ENCODE measurements around the gene CPB2.

The CPB2 gene

DNA sequence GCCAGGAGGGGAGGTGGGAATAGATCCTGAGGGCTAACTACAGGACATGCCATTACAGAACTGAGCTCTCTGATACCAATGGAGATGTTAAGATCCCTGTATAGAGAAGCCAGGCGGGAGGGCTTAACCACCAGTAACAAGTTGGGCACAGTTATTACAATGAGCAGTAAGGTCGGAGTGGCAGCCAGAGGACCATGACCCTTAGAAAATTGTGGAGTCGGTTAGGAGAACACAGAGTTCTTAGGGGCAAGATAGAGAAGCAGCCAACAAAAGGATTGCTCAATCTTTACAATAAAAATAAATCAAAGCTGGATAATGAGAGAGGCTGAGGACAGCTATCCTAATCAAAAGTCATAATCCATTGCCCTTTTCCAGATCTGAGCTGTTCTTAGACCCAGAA lies 10.4 kb downstream of the CPB2 start:
- DNase-seq: no peak

DNA sequence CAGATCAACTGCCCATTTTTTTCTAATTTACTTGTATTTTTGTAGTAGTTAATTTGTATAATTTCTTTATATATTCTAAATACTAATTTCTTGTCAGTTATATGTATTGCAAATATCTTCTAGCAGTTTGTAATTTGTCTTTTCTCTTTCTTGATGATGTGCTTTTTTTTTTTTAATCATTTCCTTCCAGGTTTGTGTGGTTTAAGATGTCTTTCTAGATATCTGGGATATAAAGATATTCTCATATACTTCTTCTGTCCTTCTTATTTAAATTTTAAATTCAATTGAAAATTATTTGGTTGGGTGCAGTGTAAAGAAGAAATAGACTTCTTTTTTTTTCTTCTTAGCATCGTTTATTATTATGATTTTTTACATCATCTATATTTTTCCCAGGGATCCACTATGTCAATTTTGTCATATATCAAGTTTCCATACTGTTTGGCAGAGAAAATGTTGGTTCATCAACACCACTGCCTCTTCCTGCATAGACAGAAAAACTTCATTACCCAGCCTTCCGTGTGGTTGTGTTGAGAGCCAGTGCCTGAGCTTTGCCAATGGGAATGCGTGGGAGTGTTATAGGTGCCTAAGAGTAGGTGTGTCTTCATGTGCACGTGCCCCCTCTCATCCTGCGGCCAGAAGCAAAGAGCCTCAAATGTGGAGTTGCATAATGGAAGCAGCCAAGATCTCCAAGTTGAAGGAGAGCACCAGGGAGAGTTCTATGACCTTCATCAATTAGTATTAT lies 15.8 kb downstream of the CPB2 start:
- no peak for DNase-seq

DNA sequence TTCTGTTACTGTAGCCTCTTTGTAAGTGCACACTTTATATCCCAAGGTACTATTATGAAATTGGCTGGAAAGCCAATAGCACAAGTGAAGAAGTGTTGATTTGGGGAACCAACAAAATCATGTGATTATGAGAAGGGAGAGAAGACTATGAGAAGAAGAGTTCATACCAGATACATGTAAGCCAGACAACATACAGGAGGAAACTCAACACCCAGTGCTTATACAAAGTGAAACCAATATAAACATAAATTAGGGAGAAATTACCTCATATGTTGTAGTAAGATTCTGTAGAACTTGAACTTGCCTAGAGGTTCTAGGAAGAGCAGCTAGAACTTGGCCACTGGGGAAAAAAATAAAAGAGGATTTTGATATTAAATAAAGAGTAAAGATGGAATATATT lies 17.4 kb downstream of the CPB2 start:
- DNase-seq: no peak

DNA sequence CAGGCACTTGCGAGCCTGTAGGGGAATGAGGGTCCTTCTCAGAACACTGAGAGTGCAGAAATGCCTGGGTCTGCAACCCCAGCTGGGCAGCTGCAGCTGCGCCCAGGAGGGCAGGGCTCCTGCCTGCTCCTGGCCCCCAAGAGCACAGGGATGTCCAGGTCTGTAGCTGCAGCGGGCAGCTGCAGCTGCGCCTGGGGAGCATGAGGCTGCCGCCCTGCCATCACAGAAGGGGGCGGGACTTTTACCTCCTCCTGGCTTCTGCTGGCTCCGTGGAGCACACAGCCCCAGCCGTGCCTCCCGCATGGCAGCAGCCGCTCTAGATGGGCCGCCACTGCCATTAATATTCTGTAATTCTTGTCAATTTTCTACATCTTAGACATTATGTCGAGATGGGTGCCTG lies 17.8 kb downstream of the CPB2 start:
- no peak for DNase-seq

DNA sequence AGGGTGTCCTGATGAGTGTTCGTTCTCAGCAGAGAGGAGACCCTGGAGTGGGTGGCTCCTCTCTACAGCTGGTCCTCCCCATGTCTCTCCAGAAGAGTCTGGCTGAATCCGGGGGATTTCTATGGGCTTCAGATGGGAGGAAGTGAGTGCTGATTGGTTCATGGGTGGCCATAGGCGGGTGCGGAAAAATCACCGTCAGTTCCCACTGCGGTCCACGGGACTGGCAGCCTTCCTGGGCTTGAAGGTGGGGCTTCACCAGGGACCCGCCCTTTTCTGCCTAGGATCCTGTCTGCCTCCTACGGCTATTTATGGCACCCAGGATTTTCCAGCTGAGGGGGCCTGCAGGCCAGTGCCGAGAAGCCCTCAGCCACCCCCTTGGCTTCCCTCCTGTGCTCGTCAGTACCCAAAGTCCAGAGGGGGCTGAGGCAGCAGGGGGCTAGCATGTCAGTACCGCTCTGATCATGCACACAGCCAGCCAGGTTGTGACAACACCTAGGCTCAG lies 18.4 kb downstream of the CPB2 start:
- DNase-seq: no peak

DNA sequence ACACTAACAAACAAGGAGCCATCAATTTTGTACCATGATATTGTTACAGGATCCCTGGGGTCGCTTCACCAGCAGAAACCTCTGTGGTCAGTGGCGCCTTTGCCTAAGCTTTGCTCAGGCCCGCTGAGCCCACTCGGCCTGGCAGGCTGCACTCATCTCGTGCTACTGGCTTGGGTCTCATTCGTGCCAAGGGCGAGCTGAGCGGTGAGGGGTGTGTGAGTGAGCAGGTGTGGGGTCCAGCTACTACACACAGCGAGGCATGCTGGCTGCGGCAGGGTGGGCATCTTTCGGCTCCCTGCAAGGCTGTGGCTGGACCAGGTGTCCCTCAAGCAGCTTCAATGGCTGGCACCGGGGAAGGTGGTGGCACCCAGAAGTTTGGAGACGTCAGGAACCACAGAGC lies 19.1 kb downstream of the CPB2 start:
- no peak for DNase-seq

DNA sequence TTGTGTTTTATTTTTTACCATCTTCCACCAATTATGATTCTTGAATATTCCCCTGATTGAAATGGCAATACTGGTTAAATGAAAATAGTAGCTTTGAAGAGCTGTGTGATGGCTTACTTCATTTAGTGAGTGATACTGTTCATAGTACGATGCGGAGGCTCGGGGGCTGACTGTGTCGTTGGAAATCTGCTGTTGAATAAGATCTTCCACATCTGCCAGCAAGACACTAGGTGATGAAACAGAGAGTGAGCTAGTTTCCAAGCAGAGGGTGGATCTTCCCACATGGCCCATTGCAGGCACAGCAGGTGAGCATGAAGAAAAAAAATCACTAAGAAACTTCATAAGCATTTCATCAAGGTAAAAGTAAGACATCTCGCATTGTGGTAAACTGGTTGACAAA lies 22.5 kb downstream of the CPB2 start:
- DNase-seq: no peak

DNA sequence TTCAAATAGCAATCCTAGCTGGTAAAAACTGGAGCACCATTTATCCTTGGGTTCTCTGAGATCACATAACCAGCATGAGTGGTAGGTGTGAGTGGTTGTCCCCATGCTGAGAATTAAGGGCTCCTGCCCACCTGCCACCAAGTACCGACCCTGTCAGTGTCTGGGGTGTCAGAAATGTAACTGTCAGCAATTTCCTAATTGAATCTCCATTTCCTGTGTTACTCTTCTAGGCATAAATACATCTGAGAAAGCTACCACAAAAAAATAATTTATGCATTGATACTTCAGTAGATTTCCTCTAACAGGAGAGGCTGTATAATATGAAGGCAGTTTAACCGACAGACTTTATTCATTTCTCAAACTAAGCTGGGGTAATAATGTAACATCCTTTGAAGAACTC lies 25.1 kb downstream of the CPB2 start:
- no peak for DNase-seq

DNA sequence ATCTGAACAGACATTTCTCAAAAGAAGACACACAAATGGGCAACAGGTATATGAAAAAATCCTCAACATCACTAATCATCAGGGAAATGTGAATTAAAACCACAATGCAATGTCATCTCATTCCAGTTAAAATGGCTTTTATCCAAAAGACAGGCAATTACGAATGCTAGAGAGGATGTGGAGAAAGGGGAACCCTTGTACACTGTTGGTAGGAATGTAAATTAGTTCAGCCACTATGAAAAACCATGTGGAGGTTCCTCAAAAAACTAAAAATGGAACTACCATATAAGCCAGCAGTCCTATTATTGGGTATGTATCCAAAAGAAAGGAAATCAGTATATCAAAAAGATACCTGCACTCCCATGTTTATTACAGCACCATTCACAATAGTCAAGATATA lies 27.6 kb downstream of the CPB2 start:
- DNase-seq: no peak

DNA sequence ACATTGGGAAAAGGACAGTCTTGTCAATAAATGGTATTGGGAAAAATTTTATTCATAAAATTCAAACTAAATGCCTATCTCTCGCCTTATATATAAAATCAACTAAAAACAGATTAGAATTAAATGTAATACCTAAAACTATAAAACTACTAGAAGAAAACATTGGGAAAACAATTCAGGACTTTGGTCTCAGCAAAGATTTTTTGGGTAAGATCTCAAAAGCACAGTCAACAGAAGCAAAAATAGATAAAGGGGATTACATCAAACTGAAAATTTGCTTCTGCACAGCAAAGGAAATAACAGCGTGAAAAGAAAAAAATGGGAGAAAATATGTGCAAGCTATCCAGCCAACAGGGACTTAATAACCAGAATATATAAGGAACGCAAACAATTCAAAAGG lies 28.0 kb downstream of the CPB2 start:
- no peak for DNase-seq

DNA sequence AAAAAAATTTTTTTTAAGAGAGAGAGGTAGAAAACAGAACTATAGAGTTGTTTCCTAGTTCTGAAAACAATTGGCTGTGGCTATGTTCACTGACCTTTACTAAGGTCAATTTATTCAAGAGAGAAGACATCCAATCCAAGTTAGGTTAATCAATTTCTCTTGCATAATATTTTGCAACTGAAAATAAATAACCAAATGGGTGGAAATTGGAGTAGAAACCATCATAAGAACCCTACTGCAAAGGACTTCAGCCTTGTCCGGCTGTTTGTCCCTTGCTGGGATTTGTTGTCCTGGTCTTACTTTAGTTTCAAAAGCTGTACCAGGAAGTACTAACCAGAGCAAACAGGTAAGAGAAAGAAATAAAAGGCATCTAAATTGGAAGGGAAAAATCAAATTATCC lies 29.0 kb downstream of the CPB2 start:
- DNase-seq: no peak

DNA sequence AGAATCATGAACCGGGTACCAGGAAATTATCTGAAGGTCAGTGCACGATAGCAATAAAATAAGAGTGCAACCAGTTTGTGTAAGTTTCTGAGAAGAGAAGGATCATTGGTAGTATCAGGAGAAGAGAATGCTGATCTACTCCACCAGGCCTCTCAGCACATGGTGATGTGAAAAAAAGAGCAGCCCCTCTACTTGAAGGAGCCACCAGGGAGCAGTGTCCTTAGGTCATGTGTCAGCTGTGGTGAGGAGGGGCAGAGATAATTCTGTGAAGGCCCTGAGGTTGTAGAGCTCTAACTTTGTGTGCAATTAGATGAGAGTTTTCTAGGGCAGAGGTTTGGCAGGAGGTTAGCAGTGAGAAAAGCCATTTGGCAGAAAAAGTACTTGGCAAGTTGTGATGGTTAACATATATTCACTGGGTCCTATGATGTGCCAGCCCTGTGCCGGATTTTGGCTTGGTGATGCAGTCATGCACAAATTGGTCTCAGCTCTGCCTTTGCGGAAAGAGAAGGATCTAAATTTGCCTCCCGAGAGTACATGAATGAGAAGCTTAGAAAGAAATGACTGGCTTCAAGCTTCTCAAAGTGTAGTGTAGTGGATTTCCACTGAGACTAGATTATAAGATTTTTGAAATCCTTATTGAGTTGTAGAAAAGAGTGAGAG lies 33.1 kb downstream of the CPB2 start:
- no peak for DNase-seq

DNA sequence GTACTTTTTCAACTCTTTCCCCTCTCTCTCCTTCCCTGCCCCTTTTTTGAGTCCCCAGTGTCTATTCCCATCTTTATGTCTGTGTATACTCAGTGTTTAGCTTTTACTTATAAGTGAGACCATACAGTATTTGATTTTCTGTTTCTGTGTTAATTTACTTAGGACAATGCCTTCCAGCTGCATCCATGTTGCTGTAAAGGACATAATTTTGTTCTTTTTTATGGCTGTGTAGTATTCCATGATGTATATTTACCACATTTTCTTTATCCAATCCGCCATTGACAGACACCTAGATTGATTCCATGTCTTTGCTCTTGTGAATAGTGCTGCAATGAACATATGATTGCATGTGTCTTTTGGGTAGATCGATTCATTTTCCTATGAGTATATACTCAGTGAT lies 41.5 kb downstream of the CPB2 start:
- no peak for DNase-seq

DNA sequence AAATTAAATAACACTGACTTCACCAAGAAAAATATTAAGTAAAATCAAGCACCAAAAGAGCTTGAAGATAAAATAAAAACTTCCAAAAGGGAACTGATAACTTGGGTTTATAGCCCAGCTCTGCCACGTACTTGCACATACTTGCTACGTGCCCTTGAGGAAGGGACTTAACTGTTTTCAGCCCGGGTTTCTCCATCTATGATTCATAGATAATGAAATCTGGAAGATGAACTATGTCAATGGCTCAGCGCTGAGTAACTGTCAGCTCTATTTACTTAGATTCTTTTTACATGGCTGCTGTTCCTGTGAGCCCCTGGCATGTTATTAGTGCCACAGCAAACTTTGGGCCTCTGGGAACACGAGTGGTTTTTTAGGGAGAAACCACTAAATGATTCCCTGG lies 42.6 kb downstream of the CPB2 start:
- no peak for DNase-seq

DNA sequence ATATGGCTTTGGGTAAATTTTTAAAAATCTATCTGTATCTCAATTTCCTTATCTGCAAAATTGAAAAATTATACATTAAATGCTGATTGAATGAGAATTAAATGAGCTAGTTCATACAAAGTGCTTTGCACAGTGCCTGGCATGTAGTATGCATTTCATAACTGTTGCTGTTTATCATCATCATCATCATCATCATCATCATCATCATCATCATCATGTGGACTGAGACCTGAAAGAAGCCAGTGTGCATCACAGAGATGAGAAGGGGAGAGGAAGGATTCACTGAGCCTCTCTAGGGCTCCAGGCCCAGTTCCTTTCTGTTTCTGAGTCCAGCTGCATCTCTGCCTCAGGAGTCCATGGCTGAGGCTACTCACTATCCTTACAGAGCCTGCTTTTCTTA lies 45.4 kb downstream of the CPB2 start:
- no peak for DNase-seq

DNA sequence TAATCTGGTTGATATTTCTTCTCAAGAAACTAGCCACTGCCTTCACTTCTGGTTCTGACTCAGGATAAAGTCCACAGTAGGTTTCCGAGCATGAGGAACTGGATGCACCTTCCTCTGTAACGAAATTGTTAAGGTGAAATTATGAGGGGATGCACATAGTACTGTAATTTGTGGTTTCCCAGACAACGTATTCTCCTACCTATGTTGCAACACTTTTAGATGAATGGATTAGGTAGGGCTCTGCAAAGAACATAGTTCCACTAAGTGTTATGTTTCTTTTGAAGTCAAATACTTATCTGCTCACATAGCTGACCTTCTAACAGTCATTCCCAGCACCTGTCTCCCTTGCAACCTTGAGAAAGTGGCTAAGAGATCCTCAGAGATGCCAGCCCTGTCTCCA lies 46.6 kb downstream of the CPB2 start:
- no peak for DNase-seq

DNA sequence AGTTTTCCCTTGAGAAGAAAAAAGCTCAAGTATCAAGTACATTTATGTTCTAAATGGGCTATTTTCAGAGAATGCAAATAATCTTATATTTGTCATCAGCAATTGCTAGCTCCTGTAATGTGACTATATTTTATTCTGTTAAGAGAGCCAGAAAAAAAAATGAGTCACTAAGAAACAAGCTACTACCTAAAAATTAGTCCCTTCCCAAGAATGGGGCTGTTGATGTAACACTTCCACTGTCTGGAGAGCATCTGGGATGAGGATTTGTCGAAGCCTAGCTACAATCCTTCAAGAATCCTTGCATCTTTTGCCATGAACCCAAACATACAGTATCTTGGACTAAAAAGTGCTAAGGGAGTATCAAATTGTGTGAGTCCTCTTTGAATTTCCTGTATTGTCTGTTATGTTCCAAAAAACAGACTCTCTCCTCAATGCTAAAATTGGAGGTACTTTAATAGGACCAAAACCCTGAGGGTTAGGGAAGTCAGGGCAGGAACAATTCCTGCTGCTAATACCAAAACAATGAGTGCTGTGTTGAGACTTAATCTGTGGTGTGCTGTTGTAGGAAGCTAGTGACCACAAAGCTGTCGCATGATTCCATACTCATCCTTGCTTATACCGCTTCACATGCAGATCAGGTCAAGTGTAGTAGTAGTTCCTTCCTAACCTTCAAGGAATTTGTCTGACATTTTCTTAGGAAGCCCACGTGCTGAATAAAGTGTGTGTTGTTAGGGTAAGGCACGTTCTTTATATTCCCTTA lies 47.4 kb downstream of the CPB2 start:
- no peak for DNase-seq

DNA sequence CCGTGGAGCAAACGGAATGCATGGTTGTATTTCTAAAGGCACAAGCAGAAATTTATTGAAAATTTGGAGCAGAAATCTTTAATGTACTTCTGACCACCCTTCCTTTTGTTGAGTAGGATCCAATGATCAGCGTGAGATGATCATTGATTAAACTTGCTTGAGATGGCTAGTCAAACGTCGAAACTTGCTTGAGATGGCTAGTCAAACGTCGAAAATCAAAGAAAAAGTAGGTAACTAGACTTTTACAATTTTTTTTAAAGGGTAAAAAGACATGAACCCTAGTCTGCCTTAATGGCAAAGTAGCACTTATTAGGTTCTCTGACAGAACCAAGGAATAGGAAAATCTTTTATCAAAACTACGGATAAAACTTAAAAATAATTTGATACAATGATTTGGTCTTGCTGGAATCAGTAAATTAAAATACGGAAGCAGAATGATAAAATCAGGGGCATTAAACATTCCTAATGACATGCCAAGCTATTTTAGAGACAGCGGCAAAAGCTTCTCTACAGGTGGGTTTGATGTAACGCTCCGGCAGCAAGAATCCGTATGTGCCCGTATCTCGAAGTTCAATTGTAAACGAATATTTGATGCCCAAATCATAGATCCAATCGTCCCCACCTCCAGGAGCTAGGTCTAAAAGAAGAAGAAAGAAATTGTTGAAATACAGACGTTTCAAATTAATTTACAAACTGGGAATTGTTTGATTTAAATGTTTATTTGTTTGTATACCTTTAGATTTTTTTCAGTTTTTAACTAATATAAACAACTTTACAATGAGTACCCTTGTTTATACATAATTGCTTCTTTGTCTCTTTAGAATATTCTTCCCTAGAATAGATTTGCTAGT lies 51.4 kb downstream of the CPB2 start:
- DNase-seq: no peak

DNA sequence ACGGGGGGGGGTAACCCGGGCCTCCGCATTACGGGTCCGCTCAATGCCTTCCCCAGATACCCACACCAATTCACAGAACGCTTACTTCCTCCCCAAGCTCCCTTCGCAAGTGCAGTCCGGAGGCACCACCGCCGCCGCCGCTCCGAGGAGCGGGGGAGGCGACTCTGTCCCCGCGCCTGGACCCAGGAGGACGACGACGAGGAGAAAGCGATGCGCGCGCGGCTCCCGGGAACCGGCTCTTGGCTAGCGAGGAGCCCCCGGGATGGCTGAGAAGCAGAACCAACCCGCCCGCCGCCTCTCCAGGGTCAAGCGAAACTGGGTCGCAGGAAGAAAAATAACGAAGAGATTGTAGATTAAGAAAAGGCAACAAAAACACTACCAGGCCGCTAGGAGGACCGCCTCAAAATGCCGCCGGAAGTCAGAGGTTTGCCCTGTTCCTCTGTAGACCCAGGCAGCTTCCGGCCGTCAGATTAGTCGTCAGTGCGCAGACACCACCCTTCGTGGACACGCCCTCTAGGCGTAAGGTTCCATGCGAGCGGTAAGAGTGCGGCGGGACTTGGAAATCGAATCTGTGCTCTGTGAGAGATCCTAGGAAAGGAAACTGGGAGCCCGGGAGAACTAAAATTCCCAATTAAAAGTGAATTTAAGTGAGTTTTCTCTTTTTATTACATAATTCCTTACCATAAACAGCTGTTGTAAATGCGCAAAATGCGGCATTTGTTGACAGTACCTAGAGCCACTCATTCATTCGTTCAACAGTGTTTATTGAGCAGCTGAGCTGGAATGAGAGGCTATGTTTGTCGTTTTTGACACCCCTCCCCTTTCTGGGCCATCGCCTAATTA lies 52.3 kb downstream of the CPB2 start, which contains the start of gene ZC3H13:
TSS of gene ZC3H13 (minus strand) at position 428 of the 843 bp plus-strand sequence. CDS start 7,239 bp downstream, outside the sequence.
- DNase-seq: peak; percentile 93

DNA sequence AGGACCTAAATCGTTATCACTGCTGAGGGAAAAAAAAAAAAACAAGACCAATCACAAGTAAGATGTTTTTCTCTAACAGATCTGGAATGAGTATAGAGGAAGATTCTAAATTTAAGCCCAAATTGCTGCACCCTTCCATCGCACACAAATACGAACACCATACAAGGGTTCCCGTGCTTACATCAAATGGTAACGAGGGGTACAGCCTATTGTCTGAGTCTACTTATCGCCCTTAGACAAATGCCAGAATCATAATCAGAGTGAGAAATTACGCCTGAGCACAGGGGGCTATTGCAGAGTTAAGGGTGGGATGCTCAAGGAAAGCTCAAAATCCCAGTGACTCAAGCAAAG lies 52.9 kb downstream of the CPB2 start:
- no peak for DNase-seq

DNA sequence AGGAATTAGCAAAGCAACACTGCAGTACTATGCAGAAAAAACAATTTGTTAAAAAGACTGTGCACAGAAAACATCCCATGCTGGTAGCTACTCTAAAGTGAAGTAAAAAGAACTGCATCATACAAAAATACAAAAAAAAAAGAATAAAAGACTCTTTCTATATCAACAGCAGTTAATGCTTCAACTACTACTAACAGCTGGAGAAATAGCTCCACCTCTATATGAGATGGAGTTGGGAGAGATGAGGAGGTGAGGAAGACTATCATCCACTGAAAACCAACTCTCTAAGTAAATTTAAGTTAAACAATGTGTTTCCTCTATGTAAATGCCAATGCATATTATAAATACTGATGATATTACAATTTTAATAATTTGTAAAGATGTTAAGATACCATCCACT lies 54.1 kb downstream of the CPB2 start:
- no peak for DNase-seq

DNA sequence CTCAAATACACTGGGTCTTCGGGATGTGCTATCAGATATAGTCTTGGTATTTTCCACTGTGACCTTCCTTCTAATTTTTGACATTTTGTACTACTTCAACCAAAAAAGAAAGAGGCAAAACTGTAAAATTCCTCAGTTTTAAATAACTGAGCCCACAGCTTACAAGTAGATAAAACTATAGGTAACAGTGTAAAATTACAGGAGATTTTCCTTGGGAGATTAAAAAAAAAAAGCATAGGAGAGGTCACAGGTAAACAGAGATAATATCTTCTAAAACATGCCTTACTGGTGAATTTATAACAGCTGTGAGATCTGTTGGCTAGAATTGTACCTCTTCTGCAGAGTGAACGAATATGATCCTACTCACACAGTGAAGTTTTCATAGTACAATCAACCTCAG lies 59.4 kb downstream of the CPB2 start:
- DNase-seq: no peak

Measured in CD4-positive, alpha-beta T cell treated with Interleukin-4 for 4 hours (primary cell).